ENCODE results near the gene NEUROD4.

The NEUROD4 gene

GRCh38 chr12:54998958-54999510, 20.7 kb upstream of the NEUROD4 start:
- no peak for DNase-seq (ENCODE audit: low spot score)

DNA sequence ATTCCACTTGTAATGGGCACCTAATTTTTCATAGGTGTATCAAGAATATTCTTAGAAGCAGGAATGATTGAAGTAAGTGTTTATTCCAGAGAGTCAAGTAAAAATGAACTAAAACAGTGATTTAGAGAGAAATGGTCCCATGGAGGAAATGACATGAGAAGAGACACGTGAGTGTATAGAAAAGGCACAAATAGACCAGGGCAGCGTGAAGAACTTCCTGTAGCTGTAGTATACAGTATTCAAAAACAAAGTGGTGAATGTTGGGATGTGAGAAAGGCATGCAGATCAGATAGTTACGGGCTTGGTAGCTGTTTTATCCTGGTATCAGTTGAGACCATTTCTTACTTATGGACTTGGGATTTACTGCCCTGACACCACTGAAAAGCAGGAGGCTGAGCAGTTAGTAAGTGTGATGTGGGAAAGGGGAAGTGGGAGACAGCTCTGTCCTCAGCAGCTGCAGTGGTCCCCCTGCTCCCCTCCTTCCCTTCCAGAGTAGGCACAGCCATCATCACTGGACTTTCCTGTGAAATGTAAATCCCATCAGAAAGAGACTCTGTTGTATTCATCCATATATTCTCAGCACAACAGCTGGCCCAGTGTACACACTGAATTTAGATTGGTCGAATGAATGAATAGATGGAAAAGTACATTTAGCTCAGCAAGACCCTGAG, 18.4 kb upstream of the NEUROD4 start:
- no peak for DNase-seq (ENCODE audit: low spot score)

- no peak for DNase-seq (ENCODE audit: low spot score)
Observed at GRCh38 chr12:55002355-55002754, 17.4 kb upstream of the NEUROD4 start.

DNA sequence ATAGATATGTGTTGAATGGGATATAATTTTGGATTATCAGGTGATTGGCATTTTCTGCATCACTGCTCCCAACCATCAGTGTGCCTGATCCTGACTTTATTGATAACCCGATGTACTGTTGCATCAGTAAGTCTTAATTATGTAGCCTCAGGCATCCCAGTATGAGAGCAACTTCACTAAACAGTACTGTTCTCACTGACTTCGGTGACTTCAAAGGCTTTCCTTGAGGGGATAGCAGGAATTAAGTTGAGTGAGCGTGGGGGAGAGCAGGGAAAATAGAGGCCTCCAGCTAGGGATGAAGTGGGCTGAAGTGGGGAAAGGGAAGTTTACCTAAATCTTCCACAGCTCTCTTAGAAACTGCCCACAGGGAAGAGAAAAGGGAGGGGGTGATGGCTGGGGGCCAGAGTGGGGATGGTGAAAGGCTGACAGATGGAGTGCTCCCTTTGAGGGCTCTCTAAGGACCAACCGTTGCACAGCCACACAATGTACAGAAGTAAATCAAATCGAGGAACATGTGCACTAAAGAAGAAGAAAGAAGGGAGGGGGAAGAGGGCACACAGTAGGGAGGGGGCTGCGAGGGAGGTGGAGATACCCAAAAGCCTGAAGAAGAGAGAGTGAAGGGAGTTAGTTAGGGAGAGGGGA, 10.7 kb upstream of the NEUROD4 start:
- DNase-seq (ENCODE audit: low spot score), result no peak

GRCh38 chr12:55017416-55017925, 2.3 kb upstream of the NEUROD4 start:
- DNase-seq (ENCODE audit: low spot score), result no peak

DNA sequence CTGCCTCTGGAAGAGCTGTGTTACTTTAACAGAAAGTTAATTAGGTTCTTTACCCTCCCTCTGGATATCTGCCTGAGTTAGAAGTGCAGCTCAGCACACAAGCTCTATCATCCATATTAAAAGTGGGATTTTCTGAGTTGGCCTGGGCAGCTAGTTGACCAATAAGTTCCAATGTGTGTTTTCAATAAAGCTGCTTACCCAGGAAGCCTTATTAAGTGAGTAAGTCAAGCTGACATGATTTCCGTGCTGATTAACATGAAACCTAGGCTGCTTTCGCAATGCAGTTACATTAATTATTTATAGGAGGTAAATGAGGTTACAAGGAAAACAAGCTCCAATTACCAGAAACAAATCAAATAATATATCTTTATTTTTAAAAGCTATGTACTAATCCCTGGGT, 4.8 kb downstream of the NEUROD4 start:
- no peak for DNase-seq (ENCODE audit: low spot score)

GRCh38 chr12:55025508-55025907, 5.7 kb downstream of the NEUROD4 start:
- DNase-seq (ENCODE audit: low spot score), result no peak

GRCh38 chr12:55034218-55034617, 14.4 kb downstream of the NEUROD4 start:
- no peak for DNase-seq (ENCODE audit: low spot score)

GRCh38 chr12:55036326-55037115, 16.7 kb downstream of the NEUROD4 start:
- DNase-seq (ENCODE audit: low spot score), result no peak

DNA sequence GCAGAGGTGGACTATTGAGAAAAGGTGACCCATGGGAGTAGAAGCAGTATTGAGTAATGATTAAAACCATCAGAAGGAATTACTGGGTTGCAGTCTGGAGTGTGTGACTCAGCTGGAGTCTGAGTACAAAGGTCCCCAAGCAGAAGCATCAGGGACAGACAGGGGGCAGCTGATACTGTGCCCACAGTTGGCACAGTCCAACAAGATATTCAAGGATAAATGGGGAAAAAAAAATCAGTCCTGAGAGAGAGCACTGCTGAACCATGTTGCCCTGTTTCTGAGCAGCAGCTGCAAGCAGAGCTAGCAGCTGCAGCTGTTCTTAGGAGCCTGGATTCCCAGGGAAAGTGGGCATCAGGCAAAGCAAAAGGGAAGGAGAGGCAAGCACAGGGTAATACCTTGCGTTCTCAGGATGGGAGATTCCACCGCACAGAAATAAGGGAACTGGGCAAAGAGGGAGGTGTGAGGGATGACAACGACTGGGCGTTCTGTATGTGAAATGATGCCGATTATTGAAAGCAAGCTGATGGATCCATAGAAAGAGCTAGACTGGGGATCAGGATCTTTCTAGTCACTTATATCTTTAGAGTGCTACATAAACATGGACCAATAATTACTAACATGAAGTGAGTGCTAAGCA, 17.7 kb downstream of the NEUROD4 start:
- DNase-seq (ENCODE audit: low spot score), result no peak

GRCh38 chr12:55039395-55040354, 19.9 kb downstream of the NEUROD4 start:
- DNase-seq (ENCODE audit: low spot score), result no peak

GRCh38 chr12:55041345-55042055, 21.7 kb downstream of the NEUROD4 start:
- DNase-seq (ENCODE audit: low spot score), result no peak

DNA sequence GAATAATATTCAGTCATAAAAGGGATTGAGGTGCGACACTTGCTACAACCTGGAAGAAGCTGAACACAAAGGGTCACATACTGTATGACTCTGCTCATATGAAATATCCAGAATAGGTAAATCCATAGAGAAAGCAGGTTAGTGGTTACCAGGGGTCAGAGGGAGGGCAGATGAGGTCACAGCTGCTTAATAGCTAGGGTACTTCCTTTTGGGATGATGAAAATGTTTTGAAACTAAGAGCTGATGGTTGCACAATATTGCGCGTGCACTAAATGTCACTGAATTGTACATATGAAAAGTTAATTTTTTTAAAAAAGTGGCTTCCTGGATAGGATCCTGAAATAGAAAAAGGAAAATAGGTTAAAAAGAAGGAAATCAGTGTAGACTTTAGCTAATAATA, 23.8 kb downstream of the NEUROD4 start:
- no peak for DNase-seq (ENCODE audit: low spot score)

GRCh38 chr12:55044135-55044534, 24.4 kb downstream of the NEUROD4 start:
- no peak for DNase-seq (ENCODE audit: low spot score)

GRCh38 chr12:55049676-55050075, 29.9 kb downstream of the NEUROD4 start:
- no peak for DNase-seq (ENCODE audit: low spot score)

DNA sequence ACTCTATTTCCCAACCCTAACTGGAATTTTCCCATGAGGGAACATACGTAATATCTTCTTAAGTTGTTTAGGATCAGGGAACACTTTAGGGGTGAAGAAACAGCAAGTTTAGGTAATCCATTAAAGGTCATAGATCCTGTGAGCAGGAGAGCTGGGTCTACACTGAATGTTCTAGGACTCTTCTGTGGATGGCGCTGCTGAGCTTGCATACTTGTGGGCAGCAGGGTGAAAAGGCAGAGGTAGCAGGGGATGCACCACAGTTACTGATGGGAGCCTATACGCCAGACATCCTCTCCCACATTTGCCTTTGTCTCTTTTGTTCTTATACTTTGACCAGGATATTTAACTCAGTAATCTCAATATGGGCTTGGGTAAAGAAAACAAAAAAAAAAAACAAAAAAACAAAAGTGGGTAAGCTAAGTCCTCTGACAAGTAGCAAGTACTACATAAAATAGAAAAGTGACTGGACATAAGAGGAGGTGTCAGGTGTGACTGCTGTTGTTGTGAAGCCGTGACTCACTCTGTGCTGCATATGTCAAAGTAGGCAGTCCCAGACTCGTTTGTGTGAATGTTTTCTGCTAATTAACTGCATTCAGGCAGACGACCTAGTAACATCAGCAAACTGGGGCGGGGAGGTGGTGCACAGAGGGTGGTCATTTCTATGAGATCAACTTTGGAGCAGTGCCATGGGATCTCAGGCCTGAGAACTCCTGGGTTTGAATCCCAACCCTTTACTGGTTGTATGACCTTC, 31.6 kb downstream of the NEUROD4 start:
- DNase-seq (ENCODE audit: low spot score), result no peak

GRCh38 chr12:55057481-55057880, 37.7 kb downstream of the NEUROD4 start:
- DNase-seq (ENCODE audit: low spot score), result no peak

- DNase-seq (ENCODE audit: low spot score), result no peak
Observed at GRCh38 chr12:55058082-55058481, 38.3 kb downstream of the NEUROD4 start.

DNA sequence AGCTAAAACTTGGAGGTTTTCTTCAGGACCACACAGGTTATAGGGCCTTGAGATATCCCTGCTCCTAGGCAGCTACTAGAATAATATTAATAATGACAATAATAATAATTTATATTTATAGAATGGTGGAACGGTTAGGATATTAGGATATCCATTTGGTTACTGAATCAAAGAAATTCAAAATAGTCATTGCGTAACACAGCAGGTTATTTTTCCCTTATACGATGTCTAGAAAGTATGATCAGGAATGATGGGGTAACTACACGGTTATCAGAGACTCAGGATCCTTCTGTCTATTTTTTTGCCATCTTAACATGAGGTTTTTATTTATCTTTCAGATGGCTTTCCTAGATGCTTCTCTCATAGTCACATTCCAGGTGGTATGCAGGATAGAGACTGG, 39.0 kb downstream of the NEUROD4 start:
- no peak for DNase-seq (ENCODE audit: low spot score)

DNA sequence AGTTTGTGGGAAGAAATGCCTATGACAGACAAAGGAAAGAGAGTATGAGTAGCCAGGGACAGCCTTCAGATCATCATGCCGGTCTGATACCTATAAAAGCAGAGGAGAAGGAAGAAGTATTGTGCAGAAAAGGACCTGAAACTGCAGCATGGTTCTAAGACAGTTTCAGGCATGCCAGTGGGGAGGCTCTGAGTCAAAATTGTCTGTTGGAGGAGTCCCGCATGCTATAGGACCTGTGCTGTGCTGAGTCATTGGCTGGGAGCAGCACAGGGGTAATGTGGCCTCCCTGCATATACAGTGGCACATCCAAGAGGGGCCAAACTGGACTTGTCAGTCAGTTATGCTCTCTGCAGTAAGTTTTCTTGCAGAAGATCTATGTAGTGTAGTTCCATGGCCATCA, 40.7 kb downstream of the NEUROD4 start:
- DNase-seq (ENCODE audit: low spot score), result no peak
